Measurements from ENCODE around the gene TAX1BP3. TPM values are rescaled to one million over a fixed set of nuclear protein-coding genes. Genes with fewer than 3 reads are reported as not detected.
A peak's percentile ranks its signal among the peaks of the same experiment; 100 is the strongest.

The TAX1BP3 gene
- total RNA-seq, 4 donors from 2014 or later: 183 to 303 (median 249) TPM

DNA sequence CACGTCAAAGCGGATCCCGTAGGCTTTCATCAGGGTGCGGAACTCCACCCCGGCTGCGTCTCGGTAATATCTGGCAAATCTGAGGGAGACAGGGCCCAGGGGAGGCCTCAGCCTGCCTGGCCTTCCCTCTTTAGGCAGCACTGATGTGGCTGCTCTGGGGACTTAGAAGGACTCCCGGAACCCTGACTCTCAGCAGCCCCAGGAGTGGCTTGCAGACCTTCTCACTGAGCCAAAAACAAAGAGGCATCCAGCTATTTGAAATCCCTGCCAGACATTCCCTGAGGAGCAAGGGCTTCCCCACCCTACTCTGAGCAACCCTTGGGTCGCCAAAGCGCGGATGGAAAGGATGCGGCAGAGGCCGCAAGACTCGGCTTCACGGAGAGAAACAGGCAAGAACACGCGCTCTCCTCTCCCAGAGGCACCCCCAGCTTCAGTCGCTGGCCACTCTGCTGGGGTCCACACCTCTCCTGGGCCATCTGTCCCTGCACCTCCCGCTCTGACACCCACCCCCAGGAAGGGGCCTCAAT is 19.7 kb upstream of the TAX1BP3 start:
- no peaks in the 10 kb centered on the region for H3K9me3 ChIP-seq
- 28 to 47% methylated on average over 13 to 15 of the region's 19 CpGs for WGBS, 2 donors
- TF ChIP-seq CTCF (IDR thresholded peaks at IDR 0.05) (no peak), EP300 (IDR thresholded peaks at IDR 0.05) (no peak), POLR2A (IDR thresholded peaks at IDR 0.05) (no peak)
- no peak overlapping the region for H3K27ac ChIP-seq
- peaks cover 0 to 10% (median 0%) of the 10 kb centered on the region in 4 donors for H3K4me1 ChIP-seq
- no peak overlapping the region for H3K4me3 ChIP-seq
- no peaks in the 10 kb centered on the region for H3K36me3 ChIP-seq
- H3K27me3 ChIP-seq: peaks cover 0 to 61% of the 10 kb centered on the region in 2 donors
- no peak for DNase-seq (ENCODE audit: low spot score in 2 of 2)

DNA sequence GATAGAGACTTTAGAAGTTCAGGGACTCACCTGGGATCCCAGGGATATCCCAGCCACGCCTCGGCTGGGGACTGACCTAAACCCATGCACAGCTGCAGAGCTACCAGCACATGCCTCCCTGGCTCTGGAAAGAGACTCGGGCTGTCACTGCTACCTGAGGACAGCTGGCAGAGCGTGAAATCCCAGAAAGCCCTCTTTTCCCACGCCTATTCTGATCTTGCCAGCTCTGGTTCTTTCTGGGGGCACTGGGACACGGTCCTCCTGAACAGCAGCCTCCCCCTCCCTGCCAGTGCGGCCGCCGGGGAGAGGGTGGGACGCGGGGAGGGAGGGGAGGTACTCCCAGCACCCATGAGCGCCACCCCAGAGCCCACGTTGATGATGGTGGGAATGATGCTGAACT is 16.8 kb upstream of the TAX1BP3 start:
- H3K4me3 ChIP-seq: no peak overlapping the region
- H3K27ac ChIP-seq: no peak overlapping the region
- TF ChIP-seq CTCF (IDR thresholded peaks at IDR 0.05): no peak
- TF ChIP-seq EP300 (IDR thresholded peaks at IDR 0.05): no peak
- TF ChIP-seq POLR2A (IDR thresholded peaks at IDR 0.05): no peak
- H3K27me3 ChIP-seq: peaks cover 0 to 47% of the 10 kb centered on the region in 2 donors
- 16 to 29% methylated on average over 10 to 11 of the region's 13 CpGs for WGBS, 2 donors
- DNase-seq (ENCODE audit: low spot score in 2 of 2): no peak
- no peaks in the 10 kb centered on the region for H3K36me3 ChIP-seq
- H3K9me3 ChIP-seq: no peaks in the 10 kb centered on the region
- peaks cover 0 to 14% (median 0%) of the 10 kb centered on the region in 4 donors for H3K4me1 ChIP-seq

DNA sequence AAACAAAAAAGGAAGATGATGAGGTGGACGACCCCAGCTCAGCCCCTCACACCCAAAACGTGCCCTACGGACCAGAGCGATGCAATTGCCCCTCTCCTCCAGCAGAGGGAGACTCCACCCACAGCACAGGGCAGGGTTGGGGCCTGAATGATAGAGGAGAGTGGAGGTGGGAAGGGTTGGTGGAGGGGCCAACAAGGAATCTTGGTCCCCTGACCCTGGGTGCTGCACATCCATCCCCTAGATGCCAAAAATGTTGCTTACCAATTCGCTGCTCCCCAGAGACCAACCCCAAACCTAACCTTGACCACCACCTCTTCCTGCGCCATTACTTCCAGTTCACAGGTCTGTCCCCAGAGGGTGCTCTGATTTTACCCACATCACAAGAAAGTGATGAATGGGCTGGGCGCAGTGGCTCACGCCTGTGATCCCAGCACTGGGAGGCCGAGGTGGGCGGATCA is 14.7 kb upstream of the TAX1BP3 start:
- DNase-seq (ENCODE audit: low spot score in 2 of 2): no peak
- H3K27me3 ChIP-seq: peaks cover 0 to 33% of the 10 kb centered on the region in 2 donors
- H3K4me1 ChIP-seq: peaks cover 0 to 11% (median 0%) of the 10 kb centered on the region in 4 donors
- H3K27ac ChIP-seq: no peak overlapping the region
- no peak overlapping the region for H3K4me3 ChIP-seq
- no peaks in the 10 kb centered on the region for H3K9me3 ChIP-seq
- 33 to 39% methylated on average over 10 of the region's 10 CpGs for WGBS, 2 donors
- H3K36me3 ChIP-seq: no peaks in the 10 kb centered on the region
- no peak for TF ChIP-seq POLR2A (IDR thresholded peaks at IDR 0.05)
- TF ChIP-seq CTCF (IDR thresholded peaks at IDR 0.05): peak; percentile 64 to 91 (median 77)
- TF ChIP-seq EP300 (IDR thresholded peaks at IDR 0.05): no peak

DNA sequence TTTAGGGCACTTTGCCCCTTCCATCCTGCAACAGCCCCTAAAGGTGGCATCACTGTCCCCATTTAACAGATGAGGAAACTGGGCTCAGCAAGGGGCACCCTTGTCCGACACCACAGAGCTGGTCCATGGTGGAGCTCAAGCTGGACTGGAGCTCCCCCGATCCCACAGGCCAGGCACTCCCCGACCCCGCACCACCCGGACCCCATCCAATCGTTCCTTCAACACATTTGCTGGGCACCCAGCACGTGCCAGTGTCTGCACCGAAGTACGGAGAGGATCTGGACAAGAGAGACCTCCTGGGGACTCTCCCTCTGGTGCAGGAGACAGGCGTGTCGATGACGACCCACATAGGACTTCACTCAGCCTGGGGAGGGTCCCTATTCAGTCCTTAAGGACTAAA is 13.7 kb upstream of the TAX1BP3 start:
- Histone ChIP-seq H3K4me1 (peaks cover 0 to 7% (median 0%) of the 10 kb centered on the region in 4 donors), H3K27me3 (peaks cover 0 to 33% of the 10 kb centered on the region in 2 donors), H3K36me3 (no peaks in the 10 kb centered on the region), H3K27ac (no peak overlapping the region), H3K4me3 (no peak overlapping the region), H3K9me3 (no peaks in the 10 kb centered on the region)
- WGBS, 2 donors: 86 to 88% methylated on average over 12 of the region's 12 CpGs
- TF ChIP-seq POLR2A (IDR thresholded peaks at IDR 0.05) (no peak), EP300 (IDR thresholded peaks at IDR 0.05) (no peak), CTCF (IDR thresholded peaks at IDR 0.05) (no peak)
- DNase-seq (ENCODE audit: low spot score in 2 of 2): no peak

- 68 to 80% methylated on average over 20 of the region's 20 CpGs for WGBS, 2 donors
- Histone ChIP-seq H3K4me3 (no peak overlapping the region), H3K27ac (no peak overlapping the region), H3K4me1 (peaks cover 0 to 7% (median 0%) of the 10 kb centered on the region in 4 donors), H3K36me3 (no peaks in the 10 kb centered on the region), H3K27me3 (peaks cover 0 to 33% of the 10 kb centered on the region in 2 donors), H3K9me3 (no peaks in the 10 kb centered on the region)
- TF ChIP-seq EP300 (IDR thresholded peaks at IDR 0.05): no peak
- no peak for TF ChIP-seq POLR2A (IDR thresholded peaks at IDR 0.05)
- no peak for TF ChIP-seq CTCF (IDR thresholded peaks at IDR 0.05)
- DNase-seq (ENCODE audit: low spot score in 2 of 2): no peak
Observed at GRCh38 chr17:3681565-3681964, 13.2 kb upstream of the TAX1BP3 start.

Data from tibial nerve (tissue), 4 donors.